SW480 (cell line): Measurements from ENCODE around the gene FBXO38.

Source experiments
- DNase-seq: peaks from one replicate; pipeline ENCODE4 v3.0.0-alpha.2; 2016; ENCODE audit warnings: low spot score

FBXO38 gene, protein sequence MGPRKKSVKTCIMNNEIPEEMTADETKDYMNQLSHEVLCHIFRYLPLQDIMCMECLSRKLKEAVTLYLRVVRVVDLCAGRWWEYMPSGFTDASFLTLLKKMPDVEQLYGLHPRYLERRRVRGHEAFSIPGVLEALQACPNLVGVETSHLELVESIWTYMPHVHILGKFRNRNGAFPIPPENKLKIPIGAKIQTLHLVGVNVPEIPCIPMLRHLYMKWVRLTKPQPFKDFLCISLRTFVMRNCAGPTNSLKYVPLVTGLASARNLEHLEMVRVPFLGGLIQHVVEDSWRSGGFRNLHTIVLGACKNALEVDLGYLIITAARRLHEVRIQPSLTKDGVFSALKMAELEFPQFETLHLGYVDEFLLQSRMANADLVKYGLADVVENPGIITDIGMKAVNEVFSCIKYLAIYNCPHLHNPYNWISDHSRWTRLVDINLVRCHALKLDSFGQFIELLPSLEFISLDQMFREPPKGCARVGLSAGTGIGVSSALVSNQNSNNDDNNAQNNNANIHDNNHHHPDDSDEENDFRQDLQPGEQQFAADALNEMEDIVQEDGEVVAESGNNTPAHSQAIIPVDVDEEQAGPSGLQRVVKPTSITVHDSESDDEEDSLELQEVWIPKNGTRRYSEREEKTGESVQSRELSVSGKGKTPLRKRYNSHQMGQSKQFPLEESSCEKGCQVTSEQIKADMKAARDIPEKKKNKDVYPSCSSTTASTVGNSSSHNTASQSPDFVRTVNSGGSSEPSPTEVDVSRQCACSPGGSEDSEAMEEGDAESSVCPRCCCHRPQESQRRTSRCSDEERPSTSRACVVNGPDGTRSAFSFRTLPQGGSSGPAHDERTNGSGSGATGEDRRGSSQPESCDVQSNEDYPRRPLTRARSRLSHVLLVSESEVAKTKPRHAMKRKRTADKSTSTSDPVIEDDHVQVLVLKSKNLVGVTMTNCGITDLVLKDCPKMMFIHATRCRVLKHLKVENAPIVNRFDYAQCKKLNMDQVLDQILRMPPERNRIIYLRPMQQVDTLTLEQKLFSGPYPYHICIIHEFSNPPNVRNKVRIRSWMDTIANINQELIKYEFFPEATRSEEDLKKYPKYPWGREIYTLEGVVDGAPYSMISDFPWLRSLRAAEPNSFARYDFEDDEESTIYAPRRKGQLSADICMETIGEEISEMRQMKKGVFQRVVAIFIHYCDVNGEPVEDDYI

DNA sequence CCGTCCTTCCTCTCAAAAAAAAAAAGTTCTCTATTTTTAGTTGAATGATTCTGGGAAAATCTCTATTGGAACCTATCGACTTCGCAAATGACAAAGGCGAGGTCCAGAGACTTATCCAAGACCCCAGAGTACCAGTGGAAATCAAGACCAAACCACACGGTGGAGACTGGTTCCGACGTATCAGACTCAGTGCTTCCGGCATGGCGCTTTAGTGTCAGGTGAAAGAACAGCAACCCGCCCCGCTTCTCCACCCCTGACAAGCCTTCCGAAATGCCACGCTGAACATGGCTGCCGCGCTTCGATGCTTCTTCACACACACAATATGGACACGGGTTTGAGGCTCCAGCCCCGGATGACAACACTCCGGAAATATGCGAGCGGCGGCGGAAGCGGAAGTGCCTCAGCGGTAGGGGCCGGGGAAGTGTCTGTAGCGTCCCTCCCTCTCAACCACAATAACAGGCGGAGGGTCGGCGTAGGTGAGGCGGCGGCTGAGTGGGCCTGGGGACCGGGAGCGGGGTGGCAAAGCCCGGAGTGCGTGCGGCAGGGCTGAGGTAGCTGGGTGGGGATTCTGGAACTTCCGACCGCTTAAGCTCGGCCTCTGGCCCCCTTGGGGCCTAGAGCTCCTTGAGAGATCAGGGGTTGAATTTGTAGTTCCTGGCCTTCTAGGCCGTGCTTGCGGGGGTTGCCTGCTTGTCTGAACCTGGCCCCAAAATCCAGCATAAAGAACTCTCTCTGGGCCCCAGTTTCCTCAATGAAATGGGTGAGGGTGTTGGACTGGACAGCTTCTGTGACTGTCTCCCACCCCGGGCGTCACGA lies at the start of gene FBXO38:
TSS of gene FBXO38 (plus strand) at position 395 of the 816 bp plus-strand sequence. CDS start 10,819 bp downstream, outside the sequence.
- peak; percentile 98 for DNase-seq

- DNase-seq = no peak
Measured at GRCh38 chr5:148335259-148335658, 48.5 kb upstream of the FBXO38 start, which contains the start of gene SPINK9. Gene SPINK9 (plus strand): TSS chr5:148335559. CDS start chr5:148335614, 55 bp downstream.

GRCh38 chr5:148336704-148337435 lies 46.9 kb upstream of the FBXO38 start:
- DNase-seq = no peak

- no peak for DNase-seq
Measured at GRCh38 chr5:148342371-148343045, 41.2 kb upstream of the FBXO38 start.

- peak; percentile 77 for DNase-seq
Measured at GRCh38 chr5:148343046-148343407, 40.7 kb upstream of the FBXO38 start.

GRCh38 chr5:148343603-148344487 lies 39.9 kb upstream of the FBXO38 start:
- DNase-seq = no peak

DNA sequence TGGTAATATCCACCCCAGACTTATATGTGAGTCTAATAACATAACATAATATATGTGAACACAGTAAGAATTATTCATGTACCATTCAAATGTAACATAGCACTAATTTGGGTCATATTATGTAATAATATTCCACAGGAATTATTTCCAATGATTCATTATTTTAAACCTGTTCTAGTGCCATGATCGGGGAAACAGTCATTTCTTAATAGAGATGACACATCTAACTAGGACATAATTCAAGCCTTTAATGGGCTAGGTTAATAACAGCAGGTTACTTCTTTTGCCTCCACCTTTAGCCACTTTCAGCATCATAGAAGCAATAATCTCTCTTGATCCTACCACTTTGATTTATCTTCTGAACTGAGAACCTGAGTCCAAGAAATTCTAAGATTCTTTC lies 36.1 kb upstream of the FBXO38 start:
- DNase-seq = no peak

DNA sequence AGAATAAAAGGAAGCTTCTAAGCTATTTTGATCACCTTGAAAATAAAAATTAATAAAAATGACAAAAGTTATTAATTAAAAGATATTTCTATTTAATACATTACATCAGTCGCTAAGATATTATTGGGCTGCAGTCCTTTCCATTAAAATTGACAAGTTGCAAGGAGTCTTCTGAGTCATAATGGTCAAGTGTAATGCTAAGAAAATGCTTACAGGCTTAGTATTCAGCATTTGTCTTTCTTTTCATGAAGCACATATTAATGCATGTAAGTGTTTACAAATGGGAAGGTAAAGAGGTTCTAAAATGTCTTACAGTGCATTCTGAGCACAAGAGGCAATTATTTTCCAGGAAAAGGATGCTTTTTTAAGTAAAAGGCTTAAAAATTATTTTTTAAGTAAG lies 31.1 kb upstream of the FBXO38 start:
- no peak for DNase-seq

DNA sequence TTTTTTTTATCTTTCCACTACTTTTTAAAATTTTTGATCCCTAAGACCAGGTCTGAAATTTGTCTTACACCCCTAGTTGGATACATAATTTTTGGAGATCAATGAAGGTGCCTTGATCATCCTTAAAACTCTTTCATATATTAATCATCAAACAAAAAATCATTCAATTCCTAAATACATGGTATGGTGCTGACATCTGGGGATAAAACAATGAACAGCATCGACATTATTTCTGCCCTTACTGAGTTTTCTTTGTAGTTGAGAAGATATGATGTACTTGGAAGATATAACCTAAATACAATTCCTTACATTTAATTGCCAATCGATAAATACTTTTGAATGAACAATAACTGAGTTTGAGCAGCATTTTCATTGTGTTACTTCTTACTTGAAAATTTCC lies 30.1 kb upstream of the FBXO38 start:
- no peak for DNase-seq

GRCh38 chr5:148364343-148364742 lies 19.4 kb upstream of the FBXO38 start:
- DNase-seq = no peak

- no peak for DNase-seq
Measured at GRCh38 chr5:148368299-148368698, 15.5 kb upstream of the FBXO38 start.

- DNase-seq = no peak
Measured at GRCh38 chr5:148372166-148372725, 11.5 kb upstream of the FBXO38 start.

- DNase-seq = no peak
Measured at GRCh38 chr5:148372893-148373292, 10.9 kb upstream of the FBXO38 start.

- peak; percentile 71 for DNase-seq
Measured at GRCh38 chr5:148374690-148375360, 8.9 kb upstream of the FBXO38 start.

- DNase-seq = no peak
Measured at GRCh38 chr5:148376198-148376597, 7.6 kb upstream of the FBXO38 start.

GRCh38 chr5:148378670-148379069 lies 5.1 kb upstream of the FBXO38 start:
- no peak for DNase-seq

DNA sequence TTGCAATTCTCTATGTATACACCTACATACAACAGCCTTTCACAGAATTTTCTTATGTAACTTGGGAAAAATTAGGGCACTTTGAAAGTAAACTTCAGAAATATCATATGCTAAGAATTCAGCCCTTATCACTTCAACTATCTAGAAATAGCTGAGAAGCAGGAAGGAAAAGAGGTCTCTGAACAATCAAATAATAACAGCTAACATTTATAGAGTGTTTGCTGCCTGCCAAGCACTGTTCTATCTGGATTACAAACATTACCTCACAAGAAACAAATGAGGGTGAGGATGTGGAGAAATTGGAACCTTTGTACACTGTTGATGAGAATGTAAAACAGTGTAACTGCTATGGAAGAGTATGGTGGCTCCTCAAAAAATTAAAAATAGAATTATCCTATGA lies 4.4 kb upstream of the FBXO38 start:
- DNase-seq = no peak

- DNase-seq = peak; percentile 37
Measured at GRCh38 chr5:148381906-148382305, 1.9 kb upstream of the FBXO38 start.
